Measurements from ENCODE around the gene HOPX. TPM values are rescaled to one million over a fixed set of nuclear protein-coding genes. Genes with fewer than 3 reads are reported as not detected.
A peak's percentile ranks its signal among the peaks of the same experiment; 100 is the strongest.
"Not testable (repeated sequence)": the region's sequence is repeated elsewhere in the genome, so short reads cannot be mapped to it uniquely, and the experiment has no call there.

Gene HOPX
- total and polyA plus RNA-seq, 5 experiments from 2014 or later = 5.0 to 183 (median 6.9) TPM

GRCh38 chr4:56684320-56685050 is 3.4 kb upstream of the HOPX start:
- H3K36me3 Mint-ChIP-seq = no peaks in the 10 kb centered on the region
- H3K27ac Mint-ChIP-seq = no peak overlapping the region
- ATAC-seq (no peak), DNase-seq (no peak)
- H3K9me3 Mint-ChIP-seq = no peaks in the 10 kb centered on the region
- POLR2A ChIA-PET = no interaction called here
- no peak overlapping the region for H3K4me3 Mint-ChIP-seq
- H3K27me3 Mint-ChIP-seq = peaks cover 3 to 33% (median 17%) of the 10 kb centered on the region in 5 donors
- peaks cover 10 to 22% (median 14%) of the 10 kb centered on the region in 4 donors for H3K4me1 Mint-ChIP-seq

DNA sequence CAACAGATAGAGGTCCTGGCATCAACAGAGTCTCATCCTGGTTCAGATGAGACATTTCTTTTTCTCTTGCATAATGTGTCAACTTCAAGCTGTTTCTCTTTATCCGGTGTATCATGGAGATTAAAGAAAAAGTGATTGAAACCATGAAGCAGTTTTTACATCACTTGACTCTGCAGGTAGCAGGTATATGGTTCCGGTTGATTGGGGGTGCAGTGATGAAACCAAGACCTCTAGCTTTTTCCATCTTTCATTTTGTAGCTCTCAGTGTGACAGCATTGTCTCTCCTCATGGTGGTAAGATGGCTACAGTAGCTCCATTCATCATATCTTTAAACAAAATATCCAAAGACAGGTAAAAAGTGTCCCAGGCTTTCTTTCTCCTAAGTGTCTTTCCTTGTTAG is 2.4 kb upstream of the HOPX start:
- H3K4me1 Mint-ChIP-seq = peaks cover 9 to 22% (median 14%) of the 10 kb centered on the region in 4 donors
- POLR2A ChIA-PET = no interaction called here
- no peaks in the 10 kb centered on the region for H3K36me3 Mint-ChIP-seq
- ATAC-seq = no peak
- no peak for DNase-seq
- H3K27ac Mint-ChIP-seq = no peak overlapping the region
- H3K27me3 Mint-ChIP-seq = peaks cover 3 to 33% (median 16%) of the 10 kb centered on the region in 5 donors
- no peaks in the 10 kb centered on the region for H3K9me3 Mint-ChIP-seq
- H3K4me3 Mint-ChIP-seq = no peak overlapping the region

DNA sequence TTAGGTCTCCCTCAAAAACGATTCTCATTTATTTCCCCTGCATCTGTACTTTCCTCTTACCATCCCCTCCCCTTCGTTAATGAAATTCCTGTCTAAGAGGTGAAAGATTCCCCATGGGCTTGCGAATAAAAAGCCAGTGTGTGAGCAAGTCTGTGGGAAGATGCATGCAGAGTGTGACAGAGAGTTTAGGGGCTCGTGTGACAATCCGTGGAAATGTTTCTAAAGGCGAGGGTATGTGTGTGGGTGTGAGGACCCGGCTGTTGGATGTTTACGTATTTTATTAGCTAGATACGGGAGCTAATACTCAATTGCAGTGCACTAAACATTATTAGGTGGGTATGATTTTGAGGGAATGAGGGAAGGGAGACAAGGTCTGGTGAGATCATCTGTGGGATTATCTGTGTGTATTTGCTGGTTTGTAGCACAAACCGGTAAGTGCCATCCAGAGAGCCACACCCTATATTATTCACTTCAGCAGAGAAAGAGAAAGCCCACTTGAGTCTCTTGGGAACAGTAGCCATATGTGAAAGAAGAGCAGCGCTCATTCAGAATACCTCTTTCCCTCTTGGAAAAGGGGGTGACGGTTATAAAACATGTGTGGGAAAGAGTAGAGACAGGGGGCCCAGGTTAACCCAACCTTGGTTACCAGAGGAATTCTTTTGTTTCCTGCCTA is 893 bp upstream of the HOPX start:
- H3K27me3 Mint-ChIP-seq = peaks cover 3 to 28% (median 15%) of the 10 kb centered on the region in 5 donors
- no peak for ATAC-seq
- no peak for DNase-seq
- no peaks in the 10 kb centered on the region for H3K36me3 Mint-ChIP-seq
- peak overlapping the region in 9 of 10 donors; percentile 63 to 84 (median 76) for H3K4me3 Mint-ChIP-seq
- H3K4me1 Mint-ChIP-seq = peaks cover 9 to 19% (median 14%) of the 10 kb centered on the region in 4 donors
- POLR2A ChIA-PET = interaction anchor here (0.5 to 1.0 kb wide), 2 partner anchors 76 to 106 kb away, joined by 3 to 6 read pairs; no protein-coding TSS in a partner anchor
- H3K27ac Mint-ChIP-seq = peak overlapping the region in 7 of 10 donors; percentile 13 to 96 (median 73)
- no peaks in the 10 kb centered on the region for H3K9me3 Mint-ChIP-seq

DNA sequence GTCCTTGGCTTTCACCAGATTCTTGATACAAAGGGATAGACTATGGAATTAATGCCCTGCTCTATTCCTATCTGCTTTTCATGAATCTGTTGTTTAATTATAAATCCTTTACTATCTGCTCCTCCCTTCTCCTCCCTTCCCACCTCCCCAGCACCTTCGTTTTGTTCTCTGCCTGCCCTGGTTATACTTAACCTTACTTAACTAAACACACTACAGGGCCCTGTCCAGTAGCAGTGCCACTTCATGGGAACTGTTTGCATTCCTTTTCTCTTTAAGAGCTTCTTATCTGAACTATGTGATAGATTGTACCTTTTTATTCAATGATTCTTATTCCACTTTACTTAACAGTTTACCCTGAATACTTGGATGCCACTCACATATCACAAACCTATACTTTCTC is 830 bp downstream of the HOPX start:
- peak overlapping the region in 4 of 10 donors; percentile 5 to 84 (median 42) for H3K4me3 Mint-ChIP-seq
- peaks cover 9 to 15% (median 13%) of the 10 kb centered on the region in 4 donors for H3K4me1 Mint-ChIP-seq
- H3K27me3 Mint-ChIP-seq = peaks cover 3 to 22% (median 15%) of the 10 kb centered on the region in 5 donors
- H3K9me3 Mint-ChIP-seq = no peaks in the 10 kb centered on the region
- no peaks in the 10 kb centered on the region for H3K36me3 Mint-ChIP-seq
- ATAC-seq (no peak), DNase-seq (no peak)
- POLR2A ChIA-PET = interaction anchor here (0.5 kb wide), 1 partner anchor 80 kb away, joined by 3 read pairs; no protein-coding TSS in a partner anchor
- H3K27ac Mint-ChIP-seq = peak overlapping the region in 5 of 10 donors; percentile 7 to 96 (median 73)

- ATAC-seq = no peak
- Mint-ChIP-seq H3K27ac (peak overlapping the region in 2 of 10 donors; percentile 8 to 33), H3K9me3 (no peaks in the 10 kb centered on the region), H3K4me3 (no peak overlapping the region), H3K27me3 (peaks cover 0 to 7% (median 0%) of the 10 kb centered on the region in 5 donors), H3K36me3 (no peaks in the 10 kb centered on the region), H3K4me1 (peaks cover 9 to 15% (median 13%) of the 10 kb centered on the region in 4 donors)
- POLR2A ChIA-PET = no interaction called here
- no peak for DNase-seq
Observed at GRCh38 chr4:56677711-56678110, 3.4 kb downstream of the HOPX start.

DNA sequence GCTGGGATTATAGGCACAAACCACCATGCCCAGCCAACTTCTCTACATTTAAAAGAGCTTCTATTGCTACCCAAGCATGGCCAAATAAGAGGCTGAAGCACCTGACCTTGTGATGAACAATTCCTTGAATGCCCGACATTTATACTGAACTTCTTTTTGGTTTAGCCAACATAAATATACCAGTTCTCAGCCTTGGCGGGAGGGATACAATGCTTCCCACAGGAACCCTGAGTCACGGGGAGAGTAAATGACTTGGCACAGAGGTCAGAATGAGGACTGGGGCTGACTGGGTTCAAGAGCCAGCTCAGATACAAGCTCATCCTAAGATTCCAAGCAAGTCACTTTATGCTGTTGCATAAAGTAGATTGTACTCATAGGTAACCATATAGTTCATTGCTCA is 6.1 kb downstream of the HOPX start:
- Mint-ChIP-seq H3K4me1 (peaks cover 0 to 2% (median 0%) of the 10 kb centered on the region in 4 donors), H3K27me3 (no peaks in the 10 kb centered on the region), H3K27ac (no peak overlapping the region), H3K9me3 (no peaks in the 10 kb centered on the region), H3K4me3 (no peak overlapping the region), H3K36me3 (no peaks in the 10 kb centered on the region)
- DNase-seq (no peak), ATAC-seq (no peak)
- POLR2A ChIA-PET = no interaction called here

DNA sequence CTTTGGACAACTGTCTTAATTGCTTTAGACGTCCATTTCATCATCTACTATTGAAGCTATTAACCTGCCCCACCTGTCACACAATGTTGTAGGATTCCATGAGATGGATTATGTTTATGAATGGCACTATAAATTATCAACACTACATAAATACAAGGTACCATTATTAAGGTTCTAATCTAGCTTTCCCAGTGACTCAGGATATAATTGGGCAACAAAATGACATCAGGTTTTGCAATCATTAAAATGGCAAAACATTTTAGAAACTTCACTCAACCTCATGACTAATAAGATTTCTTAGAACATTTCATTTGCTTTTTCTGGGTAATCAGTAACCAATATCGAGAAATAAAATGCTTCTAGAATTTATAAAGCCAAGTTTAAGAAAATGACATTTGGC is 9.2 kb downstream of the HOPX start:
- Mint-ChIP-seq H3K27ac (no peak overlapping the region), H3K36me3 (peaks cover 0 to 11% (median 9%) of the 10 kb centered on the region in 3 donors)
- POLR2A ChIA-PET = no interaction called here

GRCh38 chr4:56671373-56671772 is 9.7 kb downstream of the HOPX start:
- peaks cover 0 to 3% (median 0%) of the 10 kb centered on the region in 5 donors for H3K27me3 Mint-ChIP-seq
- peaks cover 0 to 12% (median 7%) of the 10 kb centered on the region in 9 donors for H3K9me3 Mint-ChIP-seq
- DNase-seq = no peak
- no peak overlapping the region for H3K4me3 Mint-ChIP-seq
- H3K36me3 Mint-ChIP-seq = peaks cover 0 to 11% (median 9%) of the 10 kb centered on the region in 3 donors
- peaks cover 0 to 2% (median 0%) of the 10 kb centered on the region in 4 donors for H3K4me1 Mint-ChIP-seq
- POLR2A ChIA-PET = no interaction called here
- no peak for ATAC-seq
- no peak overlapping the region for H3K27ac Mint-ChIP-seq

More for the DNA sequence above, 9.2 kb downstream of the HOPX start:
- H3K4me3 Mint-ChIP-seq = no peak overlapping the region
- H3K4me1 Mint-ChIP-seq = peaks cover 0 to 2% (median 0%) of the 10 kb centered on the region in 4 donors
- no peak for DNase-seq
- peaks cover 0 to 12% (median 7%) of the 10 kb centered on the region in 9 donors for H3K9me3 Mint-ChIP-seq
- H3K27me3 Mint-ChIP-seq = no peaks in the 10 kb centered on the region
- ATAC-seq = no peak

DNA sequence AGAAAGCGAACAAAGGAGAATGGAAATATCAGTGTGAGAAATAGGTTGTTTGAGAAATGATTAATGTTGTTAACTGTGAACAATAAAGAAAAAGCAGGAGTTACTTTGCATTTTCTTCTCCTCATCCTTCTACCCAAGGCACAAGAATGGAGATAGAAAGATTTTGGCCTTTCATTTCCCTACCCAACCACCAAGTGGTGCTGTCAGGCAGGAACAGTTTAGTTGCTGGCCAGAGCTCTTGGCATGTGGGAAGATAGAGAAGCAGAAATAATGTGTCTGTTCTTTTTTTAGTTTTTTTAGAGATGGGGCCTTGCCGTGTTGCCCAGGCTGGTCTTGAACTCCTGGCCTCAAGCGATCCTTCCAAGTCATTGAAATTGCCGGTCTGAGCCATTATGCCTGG is 12.8 kb downstream of the HOPX start:
- peaks cover 4 to 16% (median 10%) of the 10 kb centered on the region in 5 donors for H3K27me3 Mint-ChIP-seq
- no peak overlapping the region for H3K4me3 Mint-ChIP-seq
- POLR2A ChIA-PET = no interaction called here
- DNase-seq = peak in 1 of 10 donors; percentile 18
- no peak for ATAC-seq
- no peak overlapping the region for H3K27ac Mint-ChIP-seq
- peaks cover 0 to 12% (median 7%) of the 10 kb centered on the region in 9 donors for H3K9me3 Mint-ChIP-seq
- peaks cover 0 to 11% (median 9%) of the 10 kb centered on the region in 3 donors for H3K36me3 Mint-ChIP-seq
- no peaks in the 10 kb centered on the region for H3K4me1 Mint-ChIP-seq

DNA sequence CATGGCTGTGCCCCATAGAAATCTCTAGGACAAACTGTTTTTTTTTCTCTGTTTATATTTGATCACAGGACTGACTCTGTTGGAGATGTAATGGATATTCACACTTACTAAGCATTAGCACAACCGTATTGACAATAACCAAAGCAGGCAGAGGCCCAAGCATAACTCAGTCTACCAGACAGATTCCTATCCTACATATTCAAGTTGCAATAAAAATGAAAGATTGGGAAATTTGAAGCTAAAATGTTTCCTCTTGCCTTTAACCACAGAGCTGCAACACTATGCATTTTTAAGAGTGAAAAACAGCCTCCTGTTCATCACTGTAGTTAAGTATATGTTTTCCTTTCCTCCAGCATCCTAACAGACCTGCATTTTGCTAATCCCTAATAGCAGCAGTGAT is 13.7 kb downstream of the HOPX start:
- H3K27ac Mint-ChIP-seq, ATAC-seq, H3K4me1 Mint-ChIP-seq, H3K4me3 Mint-ChIP-seq, DNase-seq, POLR2A ChIA-PET: not testable (repeated sequence)
- peaks cover 4 to 16% (median 11%) of the 10 kb centered on the region in 5 donors for H3K27me3 Mint-ChIP-seq
- H3K9me3 Mint-ChIP-seq = peaks cover 0 to 12% (median 7%) of the 10 kb centered on the region in 9 donors
- H3K36me3 Mint-ChIP-seq = peaks cover 0 to 11% (median 9%) of the 10 kb centered on the region in 3 donors

GRCh38 chr4:56666279-56666678 is 14.8 kb downstream of the HOPX start:
- ATAC-seq = no peak
- Mint-ChIP-seq H3K4me1 (no peaks in the 10 kb centered on the region), H3K4me3 (no peak overlapping the region), H3K9me3 (peaks cover 0 to 12% (median 7%) of the 10 kb centered on the region in 9 donors), H3K27me3 (peaks cover 4 to 23% (median 11%) of the 10 kb centered on the region in 5 donors), H3K36me3 (peaks cover 0 to 11% (median 9%) of the 10 kb centered on the region in 3 donors), H3K27ac (no peak overlapping the region)
- no peak for DNase-seq
- POLR2A ChIA-PET = no interaction called here

GRCh38 chr4:56665781-56666180 is 15.3 kb downstream of the HOPX start:
- Mint-ChIP-seq H3K36me3 (peaks cover 0 to 11% (median 9%) of the 10 kb centered on the region in 3 donors), H3K4me1 (no peaks in the 10 kb centered on the region), H3K27ac (no peak overlapping the region), H3K27me3 (peaks cover 4 to 28% (median 11%) of the 10 kb centered on the region in 5 donors), H3K9me3 (peaks cover 0 to 12% (median 7%) of the 10 kb centered on the region in 9 donors), H3K4me3 (no peak overlapping the region)
- no peak for ATAC-seq
- POLR2A ChIA-PET = no interaction called here
- no peak for DNase-seq

Data from naive thymus-derived CD8-positive, alpha-beta T cell (primary cell).